ENCODE results near the gene XRCC1. TPM values are rescaled to one million over a fixed set of nuclear protein-coding genes. Genes with fewer than 3 reads are reported as not detected.

The XRCC1 gene
- total RNA-seq, 1 experiment from 2014 or later: 23.4 TPM

GRCh38 chr19:43506629-43507028 lies 68.7 kb downstream of the XRCC1 start:
- Histone ChIP-seq H3K36me3 (ENCODE audit: low read depth, low read length) (no peaks in the 10 kb centered on the region), H3K9ac (ENCODE audit: low read length) (no peak overlapping the region), H3K4me3 (ENCODE audit: low read length) (no peak overlapping the region), H3K9me2 (replicated peaks; ENCODE audit: low read length) (no peaks in the 10 kb centered on the region), H3F3A (ENCODE audit: low read length, unreplicated experiment) (no peaks in the 10 kb centered on the region), H3K27ac (ENCODE audit: low read length) (no peak overlapping the region), H2AFZ (ENCODE audit: low read length) (no peak overlapping the region), H3K9me3 (ENCODE audit: low read length) (no peaks in the 10 kb centered on the region), H4K20me1 (ENCODE audit: low read length) (no peaks in the 10 kb centered on the region), H3K27me3 (ENCODE audit: low read length) (no peaks in the 10 kb centered on the region), H3K4me2 (ENCODE audit: low read length) (no peak overlapping the region), H3K4me1 (ENCODE audit: insufficient read depth, low read length) (0 out of 2 replicates have a peak, but pooled peaks cover 9% of the 10 kb centered on the region), H3K79me2 (ENCODE audit: low read length) (no peaks in the 10 kb centered on the region)
- ChIA-PET POLR2A (ENCODE audit: unreplicated experiment) (no interaction called here), CTCF (interaction anchor here (0.7 kb wide), 1 partner anchor 59 kb away, joined by 4 read pairs; no protein-coding TSS in a partner anchor)
- ATAC-seq (no peak), DNase-seq (no peak)
- no TSS peak for BruUV-seq (replicated peaks)
- TF ChIP-seq EZH2phosphoT487 (IDR thresholded peaks at IDR 0.05; ENCODE audit: borderline replicate concordance, low read length) (no peak), EZH2 (IDR thresholded peaks at IDR 0.05; ENCODE audit: low read length, unreplicated experiment) (no peak), CTCF (conservative IDR thresholded peaks at IDR 0.05; ENCODE audit: low read depth, low read length) (no peak)
- intact Hi-C loops (cut with micrococcal nuclease): no loop called here

DNA sequence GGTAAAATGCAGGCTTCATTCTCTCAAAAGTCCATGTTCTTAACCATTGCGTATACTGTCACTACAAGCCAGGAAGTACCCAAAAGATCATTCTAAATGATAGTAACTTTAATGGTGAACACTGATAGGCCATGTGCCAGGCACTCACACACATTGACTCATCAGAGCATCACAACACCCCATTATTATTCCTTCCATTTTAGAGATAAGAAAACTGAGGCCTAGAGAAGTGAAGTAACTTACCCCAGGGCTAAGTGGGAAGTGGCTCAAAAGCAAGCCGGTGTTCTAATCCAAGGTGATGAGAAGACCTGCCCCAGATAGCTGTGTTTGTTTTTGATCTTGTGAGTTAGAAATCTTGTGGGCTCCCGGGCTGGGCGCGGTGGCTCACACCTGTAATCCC lies 69.4 kb downstream of the XRCC1 start:
- Histone ChIP-seq H3K4me1 (ENCODE audit: insufficient read depth, low read length) (0 out of 2 replicates have a peak, but pooled peaks cover 9% of the 10 kb centered on the region), H3K9me3 (ENCODE audit: low read length) (no peaks in the 10 kb centered on the region), H3K4me2 (ENCODE audit: low read length) (no peak overlapping the region), H3K79me2 (ENCODE audit: low read length) (no peaks in the 10 kb centered on the region), H4K20me1 (ENCODE audit: low read length) (no peaks in the 10 kb centered on the region), H3K27me3 (ENCODE audit: low read length) (no peaks in the 10 kb centered on the region), H2AFZ (ENCODE audit: low read length) (no peak overlapping the region), H3K9ac (ENCODE audit: low read length) (no peak overlapping the region), H3K9me2 (replicated peaks; ENCODE audit: low read length) (no peaks in the 10 kb centered on the region), H3K36me3 (ENCODE audit: low read depth, low read length) (no peaks in the 10 kb centered on the region), H3K4me3 (ENCODE audit: low read length) (no peak overlapping the region), H3F3A (ENCODE audit: low read length, unreplicated experiment) (no peaks in the 10 kb centered on the region), H3K27ac (ENCODE audit: low read length) (no peak overlapping the region)
- no TSS peak for BruUV-seq (replicated peaks)
- DNase-seq: no peak
- CTCF ChIA-PET: no interaction called here
- POLR2A ChIA-PET (ENCODE audit: unreplicated experiment): no interaction called here
- no peak for ATAC-seq
- TF ChIP-seq EZH2phosphoT487 (IDR thresholded peaks at IDR 0.05; ENCODE audit: borderline replicate concordance, low read length) (no peak), CTCF (conservative IDR thresholded peaks at IDR 0.05; ENCODE audit: low read depth, low read length) (no peak), EZH2 (IDR thresholded peaks at IDR 0.05; ENCODE audit: low read length, unreplicated experiment) (no peak)
- intact Hi-C loops (cut with micrococcal nuclease): no loop called here

DNA sequence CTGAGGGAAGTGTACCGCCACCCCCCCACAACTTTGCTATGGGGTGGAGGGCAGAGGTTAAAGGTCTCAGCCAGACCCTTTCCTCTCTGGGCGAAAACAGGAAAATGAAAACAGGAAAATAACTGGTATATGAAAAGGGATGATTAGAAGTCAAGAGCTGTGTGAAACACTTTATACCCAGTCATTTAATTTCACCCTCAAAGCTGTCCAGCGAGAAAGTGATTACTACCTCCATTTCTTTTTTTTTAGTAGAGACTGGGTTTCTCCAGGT lies 70.2 kb downstream of the XRCC1 start:
- intact Hi-C loops (cut with micrococcal nuclease): no loop called here
- Histone ChIP-seq H2AFZ (ENCODE audit: low read length) (peak overlapping the region; percentile 99; the same call in 1 of the 2 replicates), H3K9ac (ENCODE audit: low read length) (no peak overlapping the region), H3K9me3 (ENCODE audit: low read length) (no peaks in the 10 kb centered on the region), H3K27me3 (ENCODE audit: low read length) (no peaks in the 10 kb centered on the region), H4K20me1 (ENCODE audit: low read length) (no peaks in the 10 kb centered on the region), H3K9me2 (replicated peaks; ENCODE audit: low read length) (no peaks in the 10 kb centered on the region), H3F3A (ENCODE audit: low read length, unreplicated experiment) (no peaks in the 10 kb centered on the region), H3K4me1 (ENCODE audit: insufficient read depth, low read length) (0 out of 2 replicates have a peak, but pooled peaks cover 9% of the 10 kb centered on the region), H3K4me3 (ENCODE audit: low read length) (peak overlapping the region; percentile 84; the same call in 1 of the 2 replicates), H3K4me2 (ENCODE audit: low read length) (peak overlapping the region; percentile 97), H3K36me3 (ENCODE audit: low read depth, low read length) (no peaks in the 10 kb centered on the region), H3K27ac (ENCODE audit: low read length) (no peak overlapping the region), H3K79me2 (ENCODE audit: low read length) (no peaks in the 10 kb centered on the region)
- POLR2A ChIA-PET (ENCODE audit: unreplicated experiment): no interaction called here
- DNase-seq: no peak
- CTCF ChIA-PET: interaction anchor here (1.9 kb wide), 1 partner anchor 58 kb away, joined by 14 read pairs; no protein-coding TSS in a partner anchor
- no peak for TF ChIP-seq CTCF (conservative IDR thresholded peaks at IDR 0.05; ENCODE audit: low read depth, low read length)
- TF ChIP-seq EZH2phosphoT487 (IDR thresholded peaks at IDR 0.05; ENCODE audit: borderline replicate concordance, low read length): no peak
- TF ChIP-seq EZH2 (IDR thresholded peaks at IDR 0.05; ENCODE audit: low read length, unreplicated experiment): no peak
- no peak for ATAC-seq
- BruUV-seq (replicated peaks): no TSS peak
